VCaP (cell line): ENCODE results near the gene ASPG.
"Not testable (repeated sequence)": the region's sequence is repeated elsewhere in the genome, so short reads cannot be mapped to it uniquely, and the experiment has no call there.

ENCODE experiments used
- H3K27ac ChIP-seq: fragments of 450-650 bp; 2 replicates; pipeline ENCODE4 v1.5.1; 2017
- TF ChIP-seq, protein P1 (sequence below): fragments of 450-650 bp; conservative IDR thresholded peaks from 2 replicates; pipeline ENCODE4 v1.5.1; 2017; ENCODE audit warnings: mild to moderate bottlenecking, moderate library complexity

ASPG gene

DNA sequence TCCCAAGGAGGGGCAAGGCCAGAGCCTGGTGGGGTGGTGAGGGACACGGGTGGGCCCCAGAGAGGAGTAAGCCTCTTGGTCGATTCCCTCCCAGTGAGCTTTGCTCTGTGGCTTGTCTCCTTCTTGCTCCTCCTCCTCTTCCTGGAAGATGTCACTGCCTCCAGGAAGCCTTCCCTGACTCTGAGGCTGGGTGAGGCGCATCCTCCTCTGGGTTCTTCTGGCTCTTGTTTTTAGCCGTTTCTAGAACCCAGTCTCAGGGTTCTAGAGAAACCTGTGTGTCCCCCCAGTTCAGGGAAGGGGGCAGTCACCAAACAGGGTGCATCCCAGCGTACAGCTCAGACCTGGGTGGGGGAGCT is 65.5 kb downstream of the ASPG start:
- TF ChIP-seq, protein P1, sequence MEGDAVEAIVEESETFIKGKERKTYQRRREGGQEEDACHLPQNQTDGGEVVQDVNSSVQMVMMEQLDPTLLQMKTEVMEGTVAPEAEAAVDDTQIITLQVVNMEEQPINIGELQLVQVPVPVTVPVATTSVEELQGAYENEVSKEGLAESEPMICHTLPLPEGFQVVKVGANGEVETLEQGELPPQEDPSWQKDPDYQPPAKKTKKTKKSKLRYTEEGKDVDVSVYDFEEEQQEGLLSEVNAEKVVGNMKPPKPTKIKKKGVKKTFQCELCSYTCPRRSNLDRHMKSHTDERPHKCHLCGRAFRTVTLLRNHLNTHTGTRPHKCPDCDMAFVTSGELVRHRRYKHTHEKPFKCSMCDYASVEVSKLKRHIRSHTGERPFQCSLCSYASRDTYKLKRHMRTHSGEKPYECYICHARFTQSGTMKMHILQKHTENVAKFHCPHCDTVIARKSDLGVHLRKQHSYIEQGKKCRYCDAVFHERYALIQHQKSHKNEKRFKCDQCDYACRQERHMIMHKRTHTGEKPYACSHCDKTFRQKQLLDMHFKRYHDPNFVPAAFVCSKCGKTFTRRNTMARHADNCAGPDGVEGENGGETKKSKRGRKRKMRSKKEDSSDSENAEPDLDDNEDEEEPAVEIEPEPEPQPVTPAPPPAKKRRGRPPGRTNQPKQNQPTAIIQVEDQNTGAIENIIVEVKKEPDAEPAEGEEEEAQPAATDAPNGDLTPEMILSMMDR, result no peak
- no peak overlapping the region for H3K27ac ChIP-seq

DNA sequence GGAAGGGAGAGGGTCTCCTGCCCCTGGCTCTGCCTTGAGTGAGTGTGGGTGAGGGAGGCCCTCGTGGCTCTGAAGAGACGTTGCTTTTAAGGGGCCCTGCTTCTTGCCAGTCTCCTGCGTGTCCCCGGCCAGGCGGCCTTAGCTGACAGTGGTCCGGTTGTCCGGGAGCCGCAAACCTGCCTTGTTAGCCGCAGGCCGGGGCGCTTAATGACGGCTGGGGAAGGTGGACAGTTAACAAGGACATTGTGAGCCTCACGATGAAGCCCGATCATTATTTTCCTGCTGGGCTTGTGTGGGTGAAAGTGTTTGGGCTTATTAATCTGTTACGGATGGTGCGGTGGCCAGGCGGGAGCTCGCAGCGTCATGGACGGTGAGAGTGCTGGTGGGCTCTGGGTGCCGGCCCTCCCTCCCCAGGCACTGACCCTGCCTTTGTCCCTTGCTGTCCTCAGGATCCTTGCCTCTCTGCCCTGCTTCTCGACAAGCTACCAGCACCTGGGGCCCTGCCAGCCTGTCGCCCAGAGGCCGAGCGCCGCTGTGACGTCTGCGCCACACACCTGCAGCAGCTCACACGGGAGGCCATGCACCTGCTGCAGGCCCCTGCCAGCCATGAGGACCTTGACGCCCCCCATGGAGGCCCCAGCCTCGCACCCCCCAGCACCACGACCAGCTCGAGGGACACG is 66.2 kb downstream of the ASPG start:
- TF ChIP-seq, protein P1, result no peak
- no peak overlapping the region for H3K27ac ChIP-seq

DNA sequence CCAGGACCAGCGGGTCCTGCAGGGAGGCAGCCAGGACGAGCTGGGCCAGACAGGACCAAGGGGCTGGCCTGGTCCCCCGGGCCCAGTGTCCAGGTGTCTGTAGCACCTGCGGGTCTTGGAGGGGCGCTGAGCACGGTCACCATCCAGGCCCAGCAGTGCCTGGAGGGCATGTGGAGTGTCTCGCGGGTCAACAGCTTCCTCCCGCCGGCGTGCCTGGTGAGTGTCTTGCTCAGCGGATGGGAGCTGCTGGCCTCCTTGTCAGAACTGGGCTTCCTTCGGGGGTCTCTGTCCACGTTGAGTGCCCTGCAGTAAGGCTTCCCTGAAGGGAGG is 66.7 kb downstream of the ASPG start:
- no peak overlapping the region for H3K27ac ChIP-seq
- TF ChIP-seq, protein P1, result no peak

DNA sequence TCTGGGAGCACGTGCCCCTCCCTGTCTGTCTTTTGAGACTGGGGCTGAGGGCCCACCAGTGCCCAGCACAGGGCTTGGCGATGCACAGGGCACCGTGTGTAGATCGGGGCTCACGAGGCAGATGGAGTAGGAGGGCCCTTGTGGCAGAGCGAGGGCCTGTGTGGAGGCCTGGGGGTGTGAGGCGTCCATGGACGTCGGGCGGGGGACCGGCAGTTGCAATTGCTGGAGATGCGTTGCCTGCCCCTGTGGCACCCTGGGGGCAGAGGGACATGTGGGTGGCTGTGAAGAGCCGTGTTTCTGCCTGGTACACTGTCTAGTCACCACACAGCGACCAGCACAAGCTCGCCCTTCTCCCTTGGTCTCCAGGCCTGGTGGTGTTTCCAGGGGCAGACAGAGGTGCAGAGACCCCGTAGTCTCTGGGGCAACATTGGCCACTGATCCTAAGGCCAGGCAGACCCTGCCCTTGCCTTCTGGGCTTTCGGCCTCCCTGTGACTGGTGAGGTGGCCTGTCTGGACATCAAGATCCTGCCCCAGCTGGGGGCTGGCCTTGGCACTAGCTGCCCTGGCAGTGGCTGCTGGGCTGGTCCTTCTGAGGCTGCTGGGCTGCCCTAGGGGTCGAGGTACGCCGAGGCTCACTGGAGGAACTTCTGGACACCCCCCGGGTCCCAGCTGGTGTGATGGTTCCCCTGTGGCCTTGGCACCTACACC is 67.3 kb downstream of the ASPG start:
- TF ChIP-seq, protein P1, result no peak
- no peak overlapping the region for H3K27ac ChIP-seq

DNA sequence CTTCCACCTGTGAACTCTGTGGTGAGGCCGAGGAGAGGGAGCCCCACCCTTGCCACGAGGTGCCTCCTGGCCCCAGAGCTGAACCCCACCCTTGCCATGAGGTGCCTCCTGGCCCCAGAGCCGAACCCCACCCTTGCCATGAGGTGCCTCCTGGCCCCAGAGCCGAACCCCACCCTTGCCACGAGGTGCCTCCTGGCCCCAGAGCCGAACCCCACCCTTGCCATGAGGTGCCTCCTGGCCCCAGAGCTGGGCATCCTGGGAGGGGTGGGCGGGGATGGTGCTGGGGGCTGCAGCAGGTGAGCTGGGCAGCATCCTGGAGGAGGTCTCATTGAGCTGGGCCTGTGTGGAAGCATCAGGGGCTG is 67.9 kb downstream of the ASPG start:
- not testable (repeated sequence) for H3K27ac ChIP-seq

DNA sequence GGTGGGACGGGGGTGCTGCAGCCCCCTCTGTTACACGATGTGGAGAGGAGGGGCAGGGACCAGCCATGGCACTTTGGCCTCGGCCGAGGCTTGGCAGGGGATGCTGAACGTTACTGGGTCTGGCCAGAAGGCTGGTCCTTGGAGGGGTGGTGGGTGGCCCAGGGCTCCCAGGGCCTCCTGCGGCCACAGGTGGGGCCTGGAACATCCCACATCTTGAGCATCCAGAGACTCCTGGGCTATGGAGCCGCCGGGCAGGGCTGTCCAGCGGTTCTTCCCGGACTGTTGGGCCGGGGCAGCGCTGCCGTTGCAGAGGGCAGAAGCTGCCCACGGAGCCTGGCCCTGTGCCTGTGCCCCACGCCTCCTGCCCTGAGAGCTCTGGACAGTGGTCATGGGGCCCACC is 68.7 kb downstream of the ASPG start:
- H3K27ac ChIP-seq, result no peak overlapping the region
- TF ChIP-seq, protein P1, result no peak

DNA sequence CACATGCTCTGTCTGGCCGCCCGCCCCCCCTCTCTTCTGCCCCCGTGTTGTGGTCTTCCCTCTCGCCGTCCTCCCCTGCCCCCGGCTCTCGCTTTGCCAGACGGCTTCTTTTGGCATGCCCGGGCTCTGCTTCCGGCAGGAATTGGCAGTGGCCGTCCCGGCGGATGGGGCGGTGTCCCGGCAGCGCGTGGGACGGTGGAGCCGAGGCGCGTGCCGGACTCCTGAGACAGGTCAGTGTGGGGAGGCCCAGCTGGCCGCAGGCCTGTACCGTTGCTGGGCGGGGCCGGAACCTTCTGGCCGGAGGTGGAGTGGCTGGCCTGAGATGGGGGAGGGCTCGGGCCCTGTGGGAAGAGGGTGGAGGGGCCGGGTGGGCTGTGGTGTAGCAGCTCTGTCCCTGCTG is 70.0 kb downstream of the ASPG start:
- TF ChIP-seq, protein P1, result no peak
- H3K27ac ChIP-seq, result no peak overlapping the region

DNA sequence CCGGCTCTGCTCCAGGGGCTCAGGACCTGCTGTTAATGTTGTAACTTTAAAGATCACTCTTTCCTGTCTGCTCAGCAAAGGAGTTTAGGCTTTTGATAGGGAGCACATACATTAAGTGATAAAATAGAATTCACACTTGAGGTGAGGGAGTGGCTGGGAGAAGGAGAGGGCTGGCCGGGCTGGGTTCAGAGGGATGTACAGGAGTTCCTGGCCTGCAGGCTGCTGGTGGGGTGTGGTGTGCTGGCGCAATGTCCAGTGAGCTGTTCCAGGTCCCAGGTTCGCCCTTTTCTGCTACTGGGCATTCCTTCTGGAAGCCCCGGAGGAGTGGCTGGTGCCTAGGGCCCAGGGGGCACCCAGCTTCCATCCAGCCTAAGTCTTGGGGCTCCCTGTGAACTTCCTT is 70.6 kb downstream of the ASPG start:
- TF ChIP-seq, protein P1, result no peak
- no peak overlapping the region for H3K27ac ChIP-seq
